DMS 273 treated with DMSO at 0.1 percent for 48 hours (cell line): Measurements from ENCODE around the gene KCTD5.
"Not testable (repeated sequence)": the region's sequence is repeated elsewhere in the genome, so short reads cannot be mapped to it uniquely, and the experiment has no call there.

Experiments used
- DNase-seq: peaks from one replicate; lab custom pipeline; 2025; lab: John Stamatoyannopoulos, UW

The KCTD5 gene

GRCh38 chr16:2673066-2673999, 9.0 kb upstream of the KCTD5 start:
- peak; percentile 81 for DNase-seq

DNA sequence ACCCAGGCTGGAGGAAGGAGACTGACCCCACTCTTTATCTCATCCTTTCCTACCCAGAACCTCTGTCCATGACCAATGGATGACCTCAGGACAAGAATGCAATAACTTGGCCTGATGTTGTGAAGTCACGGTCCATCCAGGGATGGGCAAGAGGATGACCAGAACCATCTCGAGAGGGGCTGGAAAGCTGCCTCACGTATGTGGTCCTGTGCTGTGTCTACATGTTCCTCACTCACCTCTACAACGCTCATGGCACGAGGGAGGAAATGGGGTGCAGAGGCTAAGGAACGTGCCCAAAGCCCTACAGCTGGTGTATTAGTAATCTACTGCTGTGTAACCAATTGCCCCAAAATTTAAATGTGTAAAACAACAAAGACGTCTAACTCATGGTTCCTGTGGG, 7.3 kb upstream of the KCTD5 start:
- no peak for DNase-seq

- no peak for DNase-seq
Observed at GRCh38 chr16:2675714-2676113, 6.6 kb upstream of the KCTD5 start.

GRCh38 chr16:2676937-2677336, 5.4 kb upstream of the KCTD5 start:
- DNase-seq = not testable (repeated sequence)

DNA sequence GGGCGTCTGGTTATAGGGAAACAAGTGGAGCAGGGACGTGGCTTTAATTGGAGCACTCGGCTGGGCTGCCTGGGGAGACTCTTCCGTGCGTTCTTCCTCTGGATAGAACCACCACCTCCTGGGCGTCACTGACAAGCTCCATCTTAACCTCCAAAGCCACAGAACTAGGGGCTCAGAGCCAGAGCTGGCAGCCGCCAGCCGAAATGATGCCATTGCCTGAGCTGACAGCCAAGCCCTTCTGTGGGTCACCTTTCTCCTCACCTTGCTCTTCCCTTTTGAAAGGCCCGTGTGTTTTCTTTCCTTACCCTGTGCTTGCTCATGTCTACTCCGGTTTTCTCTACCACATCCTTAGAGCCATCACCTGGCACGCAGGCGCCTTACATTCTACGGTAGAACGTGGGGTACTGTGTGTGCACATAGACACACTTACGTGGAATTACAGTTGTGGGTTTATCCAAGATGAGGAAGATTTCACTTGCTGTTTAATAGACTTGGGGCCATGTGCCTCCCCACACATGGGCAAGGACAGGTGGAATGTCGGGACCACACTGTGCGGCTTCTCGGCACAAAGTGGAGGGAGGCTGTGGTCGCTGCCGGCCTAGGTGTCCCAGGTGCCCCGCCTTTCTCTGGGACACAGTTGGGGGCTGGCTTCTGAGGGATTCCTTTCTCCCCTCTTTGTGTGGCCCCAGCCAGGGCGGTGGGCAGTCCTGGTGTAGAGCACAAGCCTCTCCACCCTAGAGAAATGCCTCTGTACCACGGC, 3.9 kb upstream of the KCTD5 start:
- not testable (repeated sequence) for DNase-seq

DNA sequence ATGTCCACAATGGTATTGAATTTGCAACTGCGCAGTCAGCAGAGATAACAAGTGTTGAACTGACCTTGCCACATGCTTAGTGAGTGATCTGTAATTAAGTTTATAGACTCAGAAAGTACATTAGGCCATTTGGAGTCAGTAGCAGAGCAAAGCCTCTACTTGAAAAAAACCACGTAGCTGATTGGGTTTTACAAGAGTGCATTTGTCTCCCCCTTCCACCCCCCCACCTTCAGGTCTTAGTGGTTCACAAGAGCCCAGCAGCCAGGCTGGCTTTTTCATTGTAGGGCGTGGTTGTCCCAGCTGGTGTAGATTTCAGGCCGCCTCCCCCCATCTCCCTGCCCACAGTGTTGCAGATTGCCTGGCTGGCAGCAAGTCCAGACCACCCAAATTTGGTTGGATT, 2.4 kb upstream of the KCTD5 start:
- DNase-seq = not testable (repeated sequence)

- not testable (repeated sequence) for DNase-seq
Observed at GRCh38 chr16:2680360-2680759, 2.0 kb upstream of the KCTD5 start.

DNA sequence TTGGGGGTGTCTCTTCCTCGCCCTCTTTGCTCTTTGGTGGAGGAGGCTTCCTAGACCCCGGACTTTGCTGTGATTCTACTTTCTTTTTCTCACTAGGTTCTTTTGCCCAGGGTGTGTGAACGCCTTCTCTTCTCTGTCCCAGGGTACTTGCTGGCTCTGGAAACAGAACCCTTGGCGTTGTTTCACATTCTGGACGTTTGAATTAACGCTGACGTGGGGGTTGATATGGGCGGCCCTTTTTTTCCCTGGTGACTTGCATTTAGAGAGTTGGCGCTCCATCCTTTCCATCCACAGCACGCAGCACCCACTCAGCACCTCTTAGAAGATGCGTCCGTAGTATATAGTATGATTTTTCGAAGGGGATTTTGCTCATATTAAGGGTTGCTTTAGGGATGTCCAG, 718 bp downstream of the KCTD5 start:
- not testable (repeated sequence) for DNase-seq

DNA sequence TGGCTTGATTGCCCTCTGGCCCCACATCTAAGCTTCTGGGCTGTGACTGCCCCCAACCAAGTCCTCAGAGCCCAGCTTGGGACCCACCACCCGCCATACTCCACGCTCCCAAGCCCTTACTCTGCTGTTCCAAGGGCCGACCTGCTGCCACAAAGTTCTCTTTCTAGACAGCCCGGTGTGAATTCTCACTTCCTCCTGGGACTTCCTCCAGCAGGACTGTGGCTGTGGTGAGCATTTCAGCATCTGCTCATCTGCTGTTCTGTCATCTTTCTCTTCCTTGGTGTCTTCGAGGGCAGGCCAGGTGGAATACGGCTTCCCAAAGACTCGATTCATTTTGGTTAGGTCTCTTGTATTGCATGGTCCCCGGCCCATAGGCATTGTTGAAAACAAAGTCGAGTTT, 3.8 kb downstream of the KCTD5 start:
- DNase-seq = not testable (repeated sequence)

- no peak for DNase-seq
Observed at GRCh38 chr16:2686912-2687507, 4.7 kb downstream of the KCTD5 start.

DNA sequence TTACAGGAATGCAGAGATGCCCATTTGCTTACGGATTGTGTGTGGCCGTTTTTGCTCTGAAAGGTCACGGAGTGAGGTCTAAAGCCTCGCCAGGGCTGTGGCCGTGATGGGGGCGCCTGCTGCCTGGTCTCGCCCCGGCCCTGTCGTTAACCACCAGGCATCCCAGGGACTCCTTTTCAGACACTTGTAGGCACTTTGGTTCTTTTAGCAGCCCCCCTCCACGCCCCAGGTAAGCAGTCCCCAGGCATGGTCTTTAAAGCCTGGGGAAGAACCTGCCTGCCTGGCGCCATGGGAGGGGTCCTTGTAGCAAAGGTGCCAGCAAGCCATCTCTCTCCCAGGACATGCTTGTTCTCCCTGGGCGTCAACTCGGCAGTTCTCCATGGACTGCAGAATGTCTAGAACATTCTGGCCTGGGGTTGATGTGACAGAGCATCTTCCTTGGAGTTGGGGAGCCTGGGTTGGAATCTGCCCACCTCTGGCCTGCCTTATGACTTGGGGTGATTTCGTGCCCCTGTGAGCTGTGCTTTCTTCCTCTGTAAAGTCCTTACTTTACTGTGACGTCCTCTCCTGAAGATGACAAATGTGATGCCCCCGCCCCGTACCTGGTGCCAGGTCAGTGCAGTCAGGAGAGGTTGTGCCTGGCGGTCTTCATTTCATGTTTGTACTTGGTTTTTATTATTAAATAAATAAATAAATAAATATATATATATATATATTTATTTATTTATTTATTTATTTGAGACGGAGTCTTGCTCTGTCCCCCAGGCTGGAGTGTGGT, 5.4 kb downstream of the KCTD5 start:
- DNase-seq = no peak

DNA sequence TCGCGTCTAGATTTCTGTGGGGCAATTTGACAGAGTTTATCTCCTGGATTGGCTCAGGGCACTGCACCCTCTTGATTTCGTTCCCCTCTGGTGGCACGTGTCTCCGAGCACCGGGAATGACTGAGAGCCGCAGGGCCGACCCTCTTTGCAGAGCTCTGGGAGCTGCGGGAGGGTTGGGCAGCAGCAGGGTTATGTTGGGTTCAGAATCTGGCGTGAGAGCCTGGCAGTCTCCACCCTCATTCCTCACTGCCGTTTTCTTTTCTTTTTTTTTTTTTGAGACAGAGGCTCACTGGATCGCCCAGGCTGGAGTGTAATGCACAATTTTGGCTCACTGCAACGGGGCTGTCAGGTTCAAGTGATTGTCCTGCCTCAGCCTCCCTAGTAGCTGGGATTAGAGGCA, 7.1 kb downstream of the KCTD5 start:
- DNase-seq = not testable (repeated sequence)

DNA sequence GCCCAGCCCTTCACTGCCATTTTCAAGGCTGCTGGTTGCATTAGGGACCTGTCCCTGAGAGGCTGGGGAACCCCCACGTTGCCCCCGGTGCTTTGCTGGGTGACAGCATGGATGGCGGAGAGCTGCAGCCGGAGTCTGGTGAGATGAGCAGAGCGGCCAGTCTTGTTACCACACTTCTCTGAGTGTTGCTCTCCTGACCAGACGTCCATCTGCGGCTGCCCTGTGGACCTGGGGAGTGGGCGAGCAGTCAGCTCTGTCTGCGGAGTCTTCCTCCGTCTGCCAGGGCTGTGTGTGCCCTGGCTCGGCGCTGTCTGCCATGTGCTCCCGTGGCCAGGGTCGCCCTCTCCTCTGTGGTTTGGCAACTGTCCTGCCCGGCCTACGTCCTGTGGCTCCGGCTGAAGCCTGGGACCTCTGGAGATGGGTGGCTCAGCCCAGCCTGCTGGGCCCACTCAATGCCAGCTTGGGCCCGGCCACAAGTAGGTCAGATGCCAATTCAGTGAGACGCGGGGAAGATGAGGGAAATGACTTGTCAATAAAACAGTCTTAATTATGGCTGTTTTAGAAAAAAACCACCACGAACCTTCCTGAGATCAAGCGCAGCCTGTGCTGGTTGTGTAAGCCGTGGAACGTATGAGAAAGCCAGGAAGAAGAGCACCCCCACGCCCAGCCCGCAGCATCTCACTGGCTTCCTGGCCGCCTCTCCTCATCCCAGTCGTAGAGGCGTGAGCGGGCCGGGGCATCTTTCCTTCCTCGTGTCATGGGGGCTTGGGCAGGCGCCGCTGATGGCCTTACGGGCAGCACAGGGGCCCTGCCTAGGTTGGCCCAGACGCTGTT, 7.9 kb downstream of the KCTD5 start:
- no peak for DNase-seq

DNA sequence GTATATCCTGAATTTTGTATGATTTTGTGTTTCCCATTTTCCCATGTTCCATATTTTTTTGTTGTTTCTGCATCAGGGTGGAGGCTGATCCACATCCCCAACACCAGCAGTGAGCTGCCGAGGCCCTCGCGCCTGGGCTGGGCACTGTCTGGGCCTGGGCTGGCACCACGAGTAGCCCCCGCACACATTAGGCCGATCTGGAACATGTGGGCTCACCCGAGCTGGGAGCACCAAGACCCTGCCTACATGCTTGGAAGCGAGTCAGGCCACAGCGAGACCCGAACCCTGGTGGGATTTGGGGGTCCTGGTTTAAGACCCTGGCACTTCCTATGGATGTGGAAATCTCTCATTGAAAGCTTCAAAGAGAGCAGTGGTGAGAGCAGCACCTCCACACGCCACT, 8.5 kb downstream of the KCTD5 start:
- DNase-seq = no peak

GRCh38 chr16:2691491-2692248, 9.3 kb downstream of the KCTD5 start:
- DNase-seq = peak; percentile 83

DNA sequence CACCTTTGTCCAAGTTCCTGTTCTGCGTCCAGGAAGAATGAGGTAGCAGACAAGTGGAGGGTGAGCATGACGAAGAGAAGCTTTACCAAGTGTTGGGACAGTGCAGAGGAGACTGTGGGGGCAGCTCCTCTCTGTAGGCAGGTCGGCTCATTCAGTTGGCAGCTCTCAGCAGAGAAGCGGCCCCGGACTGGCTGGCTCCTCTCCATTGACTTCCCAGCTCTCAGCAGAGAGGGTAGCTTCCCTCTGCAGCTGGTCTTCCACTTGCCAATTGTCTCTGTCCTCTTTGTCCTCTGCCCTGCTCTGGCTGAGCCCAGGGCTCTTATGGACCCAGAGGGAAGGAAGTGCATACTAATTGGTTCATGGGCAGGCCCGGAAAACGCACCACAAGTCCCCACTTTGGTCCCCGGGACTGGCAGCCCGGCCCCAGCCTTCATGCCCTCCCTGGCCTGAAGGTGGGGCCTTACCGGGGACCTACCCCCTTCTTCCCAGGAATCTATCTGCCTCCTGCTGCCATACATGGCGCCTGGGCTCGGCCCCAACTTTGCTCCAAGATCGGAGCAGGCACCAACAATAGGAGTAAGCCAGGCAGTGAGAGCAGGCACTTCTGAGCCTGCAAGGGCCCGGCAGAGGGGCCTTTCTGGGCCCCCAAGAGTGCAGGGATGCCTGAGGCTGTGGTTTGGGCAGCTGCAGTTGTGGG, 10.1 kb downstream of the KCTD5 start:
- DNase-seq = peak; percentile 43

GRCh38 chr16:2692948-2693651, 10.8 kb downstream of the KCTD5 start:
- DNase-seq = no peak

DNA sequence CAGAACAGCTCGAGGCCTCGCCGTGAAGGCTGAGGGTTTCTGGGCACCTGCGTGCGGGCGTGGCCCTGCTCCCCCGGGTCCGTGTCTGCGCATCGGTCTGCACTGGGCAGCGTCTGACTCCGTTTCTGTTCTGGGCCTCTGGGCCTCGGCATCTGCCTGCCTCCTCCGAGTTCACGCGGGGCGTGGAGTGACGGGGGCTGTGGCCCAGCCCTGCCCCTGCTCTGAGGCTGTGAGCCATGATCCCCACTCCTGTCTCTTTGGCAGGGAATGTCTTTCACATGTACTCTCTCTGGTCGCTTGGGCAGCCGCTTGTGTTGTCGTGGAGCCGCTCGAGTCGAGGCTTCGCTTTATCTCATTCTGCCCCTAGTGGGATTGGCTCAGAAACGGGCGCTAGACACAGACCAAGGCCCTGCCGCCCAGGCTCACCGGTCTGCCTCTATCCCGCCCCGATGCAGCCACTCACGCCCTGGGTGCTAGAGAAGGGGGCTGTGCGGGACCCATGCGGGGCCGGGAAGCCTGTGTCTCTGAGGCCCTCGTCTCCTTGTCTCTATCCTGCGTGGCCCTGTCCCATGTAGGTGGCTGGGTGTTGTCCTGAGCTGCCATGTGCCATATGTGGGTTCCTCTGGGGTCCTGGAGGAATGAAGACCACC, 14.4 kb downstream of the KCTD5 start:
- not testable (repeated sequence) for DNase-seq
